Gastroesophageal sphincter (tissue), 3 donors: ENCODE measurements around the gene FAM118A.

Source experiments
- CTCF ChIP-seq, 4 experiments: fragments of 200-600 bp in 2 of 4; fragments of 450-650 bp in 2 of 4; sonication (generic) in 1 of 4; IDR thresholded peaks; one replicate each; pipeline ENCODE4 v1.5.1; 2017 to 2019; ENCODE audit warnings: antibody characterized with exemption in 4 of 4, mild to moderate bottlenecking in 2 of 4, moderate library complexity in 2 of 4
- EP300 ChIP-seq: sonication (generic); formaldehyde crosslinking; IDR thresholded peaks from one replicate; pipeline ENCODE4 v1.6.1; 2017; ENCODE audit warnings: antibody characterized with exemption, mild to moderate bottlenecking
- POLR2A ChIP-seq, 2 donors: fragments of 450-650 bp; IDR thresholded peaks; one replicate each; pipeline ENCODE4 v1.6.1; 2017; ENCODE audit warnings: antibody characterized with exemption in 2 of 2, mild to moderate bottlenecking in 2 of 2, moderate library complexity in 1 of 2

- TF ChIP-seq CTCF (IDR thresholded peaks at IDR 0.05) (no peak), POLR2A (IDR thresholded peaks at IDR 0.05) (no peak), EP300 (no peak)
These were observed 34.6 kb downstream of the FAM118A start for GRCh38 chr22:45344334-45344733.
